Panc1 (cell line): ENCODE data around the gene TECPR1. TPM values are rescaled to one million over a fixed set of nuclear protein-coding genes. Genes with fewer than 3 reads are reported as not detected.

Experiments used
- ATAC-seq: fragments of 200-7000 bp; cut with Tn5 transposase; 2 replicates; pipeline ENCODE4 v1.9.1; 2020; ENCODE audit warnings: mild to moderate bottlenecking, moderate library complexity
- BruUV-seq: library from RNA; stranded (reverse); fragments of 400-500 nt; replicated peaks from 2 replicates; lab custom pipeline; 2021; lab: Mats Ljungman, UMichigan
- CTCF ChIA-PET: fragments of 300-600 bp; sonication (Branson Sonifier 250); formaldehyde crosslinking; loops from one replicate; lab custom pipeline; 2022; ENCODE audit warnings: antibody characterized with exemption; lab: Charles Lee
- POLR2A ChIA-PET: fragments of 300-600 bp; sonication (Branson Sonifier 250); formaldehyde crosslinking; loops from one replicate; lab custom pipeline; 2022; ENCODE audit warnings: antibody characterized with exemption; lab: Charles Lee
- DNase-seq: peaks from one replicate; pipeline ENCODE4 v3.0.0-alpha.2; 2010; ENCODE audit warnings: low read depth, low spot score
- H3K27ac ChIP-seq: 2 replicates; pipeline ENCODE4 v1.5.1; 2011; ENCODE audit warnings: mild to moderate bottlenecking, low read length, inconsistent platforms
- H3K27me3 ChIP-seq: fragments of 200-500 bp; sonication (Bioruptor generic); 2 replicates; pipeline ENCODE4 v1.6.0; 2014; ENCODE audit warnings: low read length, inconsistent platforms; ENCODE audit not compliant: control insufficient read depth, insufficient read depth
- H3K36me3 ChIP-seq: fragments of 200-500 bp; sonication (Bioruptor generic); 2 replicates; pipeline ENCODE4 v1.5.1; 2014; ENCODE audit warnings: inconsistent platforms, mild to moderate bottlenecking, low read length, moderate library complexity; ENCODE audit not compliant: control insufficient read depth, insufficient read depth
- H3K4me1 ChIP-seq: 2 replicates; pipeline ENCODE4 v1.5.1; 2011; ENCODE audit warnings: inconsistent platforms, mild to moderate bottlenecking, low read length, moderate library complexity; ENCODE audit not compliant: control insufficient read depth, insufficient read depth
- H3K4me3 ChIP-seq, 2 experiments: 2 replicates each; pipeline ENCODE4 v1.5.1; 2011 to 2012; ENCODE audit warnings: low read depth in 2 of 2, low read length in 2 of 2, mild to moderate bottlenecking in 2 of 2, inconsistent platforms in 1 of 2, moderate library complexity in 1 of 2
- H3K9me3 ChIP-seq: fragments of 200-500 bp; sonication (Bioruptor generic); 2 replicates; pipeline ENCODE4 v1.5.1; 2014; ENCODE audit warnings: low read depth, mild to moderate bottlenecking, inconsistent platforms, low read length, moderate library complexity; ENCODE audit not compliant: control insufficient read depth, insufficient read depth
- CTCF ChIP-seq: fragments of 450-650 bp; IDR thresholded peaks from 2 replicates; pipeline ENCODE4 v1.5.1; 2017; ENCODE audit warnings: mild to moderate bottlenecking
- POLR2AphosphoS5 ChIP-seq: IDR thresholded peaks from 2 replicates; pipeline ENCODE4 v1.6.1; 2012; ENCODE audit warnings: mild to moderate bottlenecking, low read depth, low read length, moderate library complexity
- REST ChIP-seq, 2 experiments: IDR thresholded peaks; 2 replicates each; pipeline ENCODE4 v1.6.1; 2011 to 2012; ENCODE audit warnings: low read depth in 2 of 2, control low read depth in 1 of 2, low read length in 1 of 2, mild to moderate bottlenecking in 1 of 2, moderate library complexity in 1 of 2; ENCODE audit not compliant: insufficient read depth in 1 of 2
- SIN3A ChIP-seq: IDR thresholded peaks from 2 replicates; pipeline ENCODE4 v1.6.1; 2012; ENCODE audit warnings: low read depth, mild to moderate bottlenecking, low read length, moderate library complexity, borderline replicate concordance; ENCODE audit not compliant: insufficient read depth
- TCF7L2 ChIP-seq: IDR thresholded peaks from 2 replicates; pipeline ENCODE4 v1.6.1; 2011; ENCODE audit warnings: mild to moderate bottlenecking, low read depth, low read length, inconsistent platforms
- in situ Hi-C: cut with HindIII; loops from 2 replicates; pipeline ENCODE4 v1.10.0; 2016; ENCODE audit warnings: low sequenced_read_pairs, low pct_unique_long_range_greater_than_20kb
- intact Hi-C: fragments of 100-400 bp; cut with micrococcal nuclease; formaldehyde crosslinking; loops from one replicate; pipeline ENCODE4 v1.10.0; 2022; ENCODE audit not compliant: unreplicated experiment
- total RNA-seq: library from RNA; stranded (reverse); gene quantifications from one replicate; pipeline ENCODE4 v1.2.1, GENCODE V29; 2021; ENCODE audit not compliant: unreplicated experiment

Gene TECPR1
- total RNA-seq, 1 experiment from 2014 or later: 21.0 TPM

GRCh38 chr7:98223898-98224700, 27.9 kb downstream of the TECPR1 start:
- Histone ChIP-seq H3K27me3 (no peaks in the 10 kb centered on the region), H3K36me3 (no peaks in the 10 kb centered on the region), H3K27ac (no peak overlapping the region), H3K9me3 (no peaks in the 10 kb centered on the region), H3K4me3 (no peak overlapping the region), H3K4me1 (no peaks in the 10 kb centered on the region)
- no TSS peak for BruUV-seq
- no peak for TF ChIP-seq POLR2AphosphoS5
- no peak for TF ChIP-seq REST (IDR thresholded peaks at IDR 0.05; ENCODE audit: insufficient read depth in 1 of 2, low read depth in 2 of 2, low read length in 1 of 2)
- TF ChIP-seq CTCF: no peak
- TF ChIP-seq SIN3A: no peak
- no peak for TF ChIP-seq TCF7L2
- DNase-seq (no peak), ATAC-seq (0 out of 2 replicates have a peak, but pooled peaks have one; percentile 27)
- in situ Hi-C loops: no loop called here
- intact Hi-C loops: no loop called here
- ChIA-PET POLR2A (no interaction called here), CTCF (no interaction called here)

GRCh38 chr7:98223351-98223897, 28.6 kb downstream of the TECPR1 start:
- Histone ChIP-seq H3K4me3 (no peak overlapping the region), H3K9me3 (no peaks in the 10 kb centered on the region), H3K27me3 (no peaks in the 10 kb centered on the region), H3K36me3 (no peaks in the 10 kb centered on the region), H3K27ac (no peak overlapping the region), H3K4me1 (no peaks in the 10 kb centered on the region)
- no TSS peak for BruUV-seq
- ChIA-PET POLR2A (no interaction called here), CTCF (no interaction called here)
- intact Hi-C loops (no loop called here), in situ Hi-C loops (no loop called here)
- no peak for TF ChIP-seq CTCF
- no peak for TF ChIP-seq REST (IDR thresholded peaks at IDR 0.05; ENCODE audit: insufficient read depth in 1 of 2, low read depth in 2 of 2, low read length in 1 of 2)
- TF ChIP-seq POLR2AphosphoS5: no peak
- TF ChIP-seq TCF7L2: no peak
- no peak for TF ChIP-seq SIN3A
- DNase-seq: no peak
- ATAC-seq: no peak
